HEK293 (cell line): ENCODE data around the gene AXIN1.

Experiments used
- ZNF140 ChIP-seq: fragments of 450-650 bp; formaldehyde crosslinking; IDR thresholded peaks from 2 replicates; pipeline ENCODE4 v1.5.1; 2016; ENCODE audit warnings: missing biosample characterization, missing genetic modification characterization
- TF ChIP-seq, protein P1 (sequence below): sonication (generic); formaldehyde crosslinking; IDR thresholded peaks from 2 replicates; pipeline ENCODE4 v1.8.1; 2022; ENCODE audit warnings: mild to moderate bottlenecking, moderate library complexity, missing genetic modification reagents
- TF ChIP-seq, protein P2 (sequence below): fragments of 450-650 bp; formaldehyde crosslinking; IDR thresholded peaks from 2 replicates; pipeline ENCODE4 v1.5.1; 2016; ENCODE audit warnings: missing biosample characterization, missing genetic modification characterization

- TF ChIP-seq, protein P1, sequence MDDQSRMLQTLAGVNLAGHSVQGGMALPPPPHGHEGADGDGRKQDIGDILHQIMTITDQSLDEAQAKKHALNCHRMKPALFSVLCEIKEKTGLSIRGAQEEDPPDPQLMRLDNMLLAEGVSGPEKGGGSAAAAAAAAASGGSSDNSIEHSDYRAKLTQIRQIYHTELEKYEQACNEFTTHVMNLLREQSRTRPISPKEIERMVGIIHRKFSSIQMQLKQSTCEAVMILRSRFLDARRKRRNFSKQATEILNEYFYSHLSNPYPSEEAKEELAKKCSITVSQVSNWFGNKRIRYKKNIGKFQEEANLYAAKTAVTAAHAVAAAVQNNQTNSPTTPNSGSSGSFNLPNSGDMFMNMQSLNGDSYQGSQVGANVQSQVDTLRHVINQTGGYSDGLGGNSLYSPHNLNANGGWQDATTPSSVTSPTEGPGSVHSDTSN (CRISPR knock-in tag), result no peak
- TF ChIP-seq, protein P2, sequence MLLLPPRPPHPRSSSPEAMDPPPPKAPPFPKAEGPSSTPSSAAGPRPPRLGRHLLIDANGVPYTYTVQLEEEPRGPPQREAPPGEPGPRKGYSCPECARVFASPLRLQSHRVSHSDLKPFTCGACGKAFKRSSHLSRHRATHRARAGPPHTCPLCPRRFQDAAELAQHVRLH (tag by site-specific recombination), result no peak
- no peak for TF ChIP-seq ZNF140 (tag by site-specific recombination)
These were observed 34.9 kb downstream of the AXIN1 start for GRCh38 chr16:317583-317982.
